ENCODE results near the gene TMCC2.

DNA sequence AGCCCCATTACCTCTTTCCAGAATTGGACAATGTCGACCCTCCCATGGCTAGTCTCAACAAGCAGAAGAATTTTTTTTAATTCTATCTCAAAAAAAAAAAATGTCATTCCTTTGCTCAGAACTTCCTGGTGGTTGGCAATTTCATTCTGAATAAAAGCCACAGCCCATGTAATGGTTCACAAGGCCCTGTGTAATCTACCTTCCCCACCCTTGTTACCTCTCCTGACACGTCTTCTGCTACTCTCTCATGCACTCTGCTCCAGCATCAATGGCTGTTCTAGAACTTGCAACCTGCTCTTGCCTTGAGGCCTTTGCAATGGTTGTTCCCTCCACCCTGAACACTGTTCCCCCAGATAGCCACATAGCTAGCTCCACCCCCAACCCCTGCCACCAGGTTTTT lies 68.4 kb downstream of the TMCC2 start:
- TF ChIP-seq, protein P1, sequence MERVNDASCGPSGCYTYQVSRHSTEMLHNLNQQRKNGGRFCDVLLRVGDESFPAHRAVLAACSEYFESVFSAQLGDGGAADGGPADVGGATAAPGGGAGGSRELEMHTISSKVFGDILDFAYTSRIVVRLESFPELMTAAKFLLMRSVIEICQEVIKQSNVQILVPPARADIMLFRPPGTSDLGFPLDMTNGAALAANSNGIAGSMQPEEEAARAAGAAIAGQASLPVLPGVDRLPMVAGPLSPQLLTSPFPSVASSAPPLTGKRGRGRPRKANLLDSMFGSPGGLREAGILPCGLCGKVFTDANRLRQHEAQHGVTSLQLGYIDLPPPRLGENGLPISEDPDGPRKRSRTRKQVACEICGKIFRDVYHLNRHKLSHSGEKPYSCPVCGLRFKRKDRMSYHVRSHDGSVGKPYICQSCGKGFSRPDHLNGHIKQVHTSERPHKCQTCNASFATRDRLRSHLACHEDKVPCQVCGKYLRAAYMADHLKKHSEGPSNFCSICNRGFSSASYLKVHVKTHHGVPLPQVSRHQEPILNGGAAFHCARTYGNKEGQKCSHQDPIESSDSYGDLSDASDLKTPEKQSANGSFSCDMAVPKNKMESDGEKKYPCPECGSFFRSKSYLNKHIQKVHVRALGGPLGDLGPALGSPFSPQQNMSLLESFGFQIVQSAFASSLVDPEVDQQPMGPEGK (CRISPR knock-in tag; IDR thresholded peaks at IDR 0.05; ENCODE audit: borderline replicate concordance): no peak
- TF ChIP-seq ZNF565 (CRISPR knock-in tag; conservative IDR thresholded peaks at IDR 0.05; ENCODE audit: low read depth) (no peak), RARB (CRISPR knock-in tag; IDR thresholded peaks at IDR 0.05) (no peak), TCF4 (CRISPR knock-in tag; IDR thresholded peaks at IDR 0.05; ENCODE audit: borderline replicate concordance) (no peak), GLIS3 (CRISPR knock-in tag; IDR thresholded peaks at IDR 0.05) (no peak), ISL1 (CRISPR knock-in tag; IDR thresholded peaks at IDR 0.05) (no peak), ZNF70 (CRISPR knock-in tag; IDR thresholded peaks at IDR 0.05) (no peak), ARNTL (CRISPR knock-in tag; IDR thresholded peaks at IDR 0.05; ENCODE audit: borderline replicate concordance, low read depth) (no peak), ZFP30 (CRISPR knock-in tag; IDR thresholded peaks at IDR 0.05) (no peak), BACH2 (CRISPR knock-in tag; IDR thresholded peaks at IDR 0.05; ENCODE audit: borderline replicate concordance) (no peak), TOX (CRISPR knock-in tag; IDR thresholded peaks at IDR 0.05; ENCODE audit: borderline replicate concordance) (no peak), ZC3H10 (CRISPR knock-in tag; IDR thresholded peaks at IDR 0.05) (no peak)
- TF ChIP-seq, protein P2, sequence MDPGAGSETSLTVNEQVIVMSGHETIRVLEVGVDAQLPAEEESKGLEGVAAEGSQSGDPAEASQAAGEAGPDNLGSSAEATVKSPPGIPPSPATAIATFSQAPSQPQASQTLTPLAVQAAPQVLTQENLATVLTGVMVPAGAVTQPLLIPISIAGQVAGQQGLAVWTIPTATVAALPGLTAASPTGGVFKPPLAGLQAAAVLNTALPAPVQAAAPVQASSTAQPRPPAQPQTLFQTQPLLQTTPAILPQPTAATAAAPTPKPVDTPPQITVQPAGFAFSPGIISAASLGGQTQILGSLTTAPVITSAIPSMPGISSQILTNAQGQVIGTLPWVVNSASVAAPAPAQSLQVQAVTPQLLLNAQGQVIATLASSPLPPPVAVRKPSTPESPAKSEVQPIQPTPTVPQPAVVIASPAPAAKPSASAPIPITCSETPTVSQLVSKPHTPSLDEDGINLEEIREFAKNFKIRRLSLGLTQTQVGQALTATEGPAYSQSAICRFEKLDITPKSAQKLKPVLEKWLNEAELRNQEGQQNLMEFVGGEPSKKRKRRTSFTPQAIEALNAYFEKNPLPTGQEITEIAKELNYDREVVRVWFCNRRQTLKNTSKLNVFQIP (CRISPR knock-in tag; IDR thresholded peaks at IDR 0.05; ENCODE audit: borderline replicate concordance, low read depth): no peak
